Muscle of back (tissue), 11 donors: ENCODE results near the gene ALB. TPM values are rescaled to one million over a fixed set of nuclear protein-coding genes. Genes with fewer than 3 reads are reported as not detected.

Experiments used
- DNase-seq, 3 donors: peaks; one replicate each; pipeline versions ENCODE4 v3.0.0 to v3.0.0-alpha.2; 2013
- polyA plus RNA-seq, 10 donors: library from polyadenylated mRNA; unstranded; fragments of 120-200 nt; gene quantifications; one replicate each; pipeline ENCODE4 v1.2.1, GENCODE V29; 2013; ENCODE audit not compliant: insufficient read length in 10 of 10

ALB gene
- polyA plus RNA-seq, 10 donors: 0.37 to 112 (median 0.87) TPM; not detected in 1

DNA sequence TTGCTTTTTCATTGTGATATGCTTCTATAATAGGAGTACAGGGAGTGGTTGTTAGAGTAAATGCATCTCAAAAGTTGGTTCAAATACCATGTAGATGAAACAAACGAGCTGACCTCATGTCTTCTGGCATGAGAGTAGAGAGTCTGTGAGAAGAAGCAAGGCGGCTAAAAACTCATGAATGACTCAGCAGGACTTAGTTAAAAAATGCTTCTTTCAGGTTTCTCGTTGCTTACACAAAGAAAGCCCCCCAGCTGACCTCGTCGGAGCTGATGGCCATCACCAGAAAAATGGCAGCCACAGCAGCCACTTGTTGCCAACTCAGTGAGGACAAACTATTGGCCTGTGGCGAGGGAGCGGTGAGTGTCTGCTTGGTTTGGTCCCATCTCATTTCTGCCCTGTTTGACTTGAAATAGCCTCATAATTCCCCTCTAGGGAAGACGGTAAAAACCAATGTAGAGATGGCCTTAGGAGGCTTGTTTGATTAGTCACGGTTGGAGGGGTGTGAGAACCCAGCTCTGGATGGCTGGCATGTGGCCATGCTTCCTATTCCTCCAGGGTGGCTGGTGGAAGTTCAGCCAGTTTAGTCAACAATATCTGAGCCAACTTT is 46.4 kb downstream of the ALB start:
- DNase-seq: peak in 2 of 3 donors; percentile 17 to 77

DNA sequence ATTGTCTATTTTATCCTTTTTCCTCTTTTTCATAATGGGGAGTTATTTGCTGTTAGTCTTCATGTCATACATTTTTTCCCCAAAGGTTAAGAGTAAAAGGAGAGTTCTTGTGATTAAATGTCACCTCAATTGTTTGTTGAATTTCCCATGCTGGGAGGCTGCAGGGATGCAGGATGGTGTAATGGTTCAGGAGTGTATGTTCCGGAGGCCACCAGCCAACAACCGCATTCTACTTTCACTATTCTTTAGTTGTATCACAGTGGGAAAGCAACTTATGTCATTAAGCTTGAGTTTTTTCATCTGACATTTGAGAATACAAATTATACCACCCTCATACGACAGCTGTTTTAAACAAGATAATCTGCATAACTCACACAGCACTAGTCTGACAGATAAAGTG is 47.3 kb downstream of the ALB start:
- peak in 2 of 3 donors; percentile 15 to 21 for DNase-seq

DNA sequence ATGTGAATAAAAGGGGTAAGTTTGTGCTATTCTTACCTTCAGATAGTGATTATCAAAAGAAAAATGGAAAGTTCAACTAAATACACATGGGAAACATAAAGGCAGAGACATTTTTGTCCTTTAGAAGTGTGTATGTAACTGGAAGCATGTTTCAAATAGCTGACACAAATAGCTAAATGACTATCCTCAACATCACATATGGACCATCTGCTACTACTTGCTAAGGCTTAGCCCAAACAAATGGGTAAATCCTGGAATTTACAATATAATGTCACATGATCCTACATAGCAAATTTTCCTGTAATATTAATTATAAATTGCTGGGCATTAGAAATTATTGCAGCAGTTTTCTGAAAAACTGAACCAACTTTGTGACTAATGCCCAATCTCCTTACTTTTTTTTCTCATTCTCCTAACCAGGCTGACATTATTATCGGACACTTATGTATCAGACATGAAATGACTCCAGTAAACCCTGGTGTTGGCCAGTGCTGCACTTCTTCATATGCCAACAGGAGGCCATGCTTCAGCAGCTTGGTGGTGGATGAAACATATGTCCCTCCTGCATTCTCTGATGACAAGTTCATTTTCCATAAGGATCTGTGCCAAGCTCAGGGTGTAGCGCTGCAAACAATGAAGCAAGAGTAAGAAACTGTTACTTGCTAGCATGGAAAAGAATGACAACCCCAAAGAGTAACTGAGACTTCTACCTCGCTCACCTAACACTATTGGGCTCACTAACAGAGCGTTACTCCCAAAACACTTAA is 48.1 kb downstream of the ALB start:
- peak in 2 of 3 donors; percentile 12 to 15 for DNase-seq

DNA sequence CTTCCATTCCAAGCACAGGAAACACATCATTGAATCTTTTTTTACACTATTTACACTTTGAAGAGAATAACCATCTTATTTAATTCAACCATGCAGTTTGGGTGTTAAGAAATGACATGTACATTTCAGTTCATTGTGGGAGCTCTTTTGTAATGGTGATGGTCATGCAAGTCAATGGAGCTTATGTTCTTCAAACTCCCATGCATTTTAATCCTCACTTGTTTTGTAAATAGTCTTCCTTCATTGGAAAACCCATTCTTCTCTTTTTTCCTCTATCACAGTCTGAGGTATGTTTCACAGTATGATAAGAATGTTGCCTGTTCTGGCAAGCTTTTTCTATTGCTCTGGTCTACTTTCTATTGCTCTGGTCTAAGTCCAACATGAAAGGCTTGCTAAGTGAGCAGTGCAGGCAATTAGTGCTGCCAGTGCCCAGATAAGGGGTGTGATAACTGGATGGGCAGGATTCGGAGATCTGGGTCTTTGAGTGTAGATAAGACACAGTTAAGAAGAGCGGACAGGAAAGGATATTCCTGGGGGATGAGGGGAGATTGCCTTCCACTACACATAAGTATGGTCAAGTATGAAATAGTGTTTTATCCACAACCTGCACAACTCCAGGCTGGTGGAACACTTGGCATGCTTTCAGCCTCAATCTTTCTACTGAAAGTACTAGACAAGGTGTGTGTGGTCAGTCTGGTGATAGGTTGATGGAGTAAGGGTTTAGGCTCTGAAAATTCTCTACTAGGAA is 49.0 kb downstream of the ALB start:
- DNase-seq: no peak

DNA sequence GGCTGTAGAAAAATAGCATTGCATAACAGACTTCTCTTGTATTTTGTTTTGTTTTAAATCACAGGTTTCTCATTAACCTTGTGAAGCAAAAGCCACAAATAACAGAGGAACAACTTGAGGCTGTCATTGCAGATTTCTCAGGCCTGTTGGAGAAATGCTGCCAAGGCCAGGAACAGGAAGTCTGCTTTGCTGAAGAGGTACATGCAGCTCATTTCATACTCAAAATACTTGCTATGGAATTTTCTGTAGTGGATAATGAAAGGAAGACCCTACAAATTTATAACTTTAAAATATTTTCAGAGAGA is 49.6 kb downstream of the ALB start:
- no peak for DNase-seq

DNA sequence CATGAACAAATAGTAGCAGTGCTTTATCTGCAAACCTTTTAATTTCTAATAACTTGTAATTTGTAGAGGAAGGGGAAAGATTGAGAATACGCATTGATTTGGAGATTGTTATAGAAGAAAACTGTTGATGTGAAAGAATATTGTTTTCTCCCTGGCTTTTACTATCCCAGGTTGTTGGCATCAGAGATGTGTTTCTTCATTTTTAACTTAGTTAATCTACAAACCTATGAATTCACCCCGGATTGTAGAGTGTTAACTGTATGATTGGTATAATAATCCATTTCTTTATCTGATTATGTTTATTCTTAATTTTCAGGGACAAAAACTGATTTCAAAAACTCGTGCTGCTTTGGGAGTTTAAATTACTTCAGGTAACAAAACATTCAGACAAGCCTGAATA is 50.8 kb downstream of the ALB start:
- DNase-seq: no peak

DNA sequence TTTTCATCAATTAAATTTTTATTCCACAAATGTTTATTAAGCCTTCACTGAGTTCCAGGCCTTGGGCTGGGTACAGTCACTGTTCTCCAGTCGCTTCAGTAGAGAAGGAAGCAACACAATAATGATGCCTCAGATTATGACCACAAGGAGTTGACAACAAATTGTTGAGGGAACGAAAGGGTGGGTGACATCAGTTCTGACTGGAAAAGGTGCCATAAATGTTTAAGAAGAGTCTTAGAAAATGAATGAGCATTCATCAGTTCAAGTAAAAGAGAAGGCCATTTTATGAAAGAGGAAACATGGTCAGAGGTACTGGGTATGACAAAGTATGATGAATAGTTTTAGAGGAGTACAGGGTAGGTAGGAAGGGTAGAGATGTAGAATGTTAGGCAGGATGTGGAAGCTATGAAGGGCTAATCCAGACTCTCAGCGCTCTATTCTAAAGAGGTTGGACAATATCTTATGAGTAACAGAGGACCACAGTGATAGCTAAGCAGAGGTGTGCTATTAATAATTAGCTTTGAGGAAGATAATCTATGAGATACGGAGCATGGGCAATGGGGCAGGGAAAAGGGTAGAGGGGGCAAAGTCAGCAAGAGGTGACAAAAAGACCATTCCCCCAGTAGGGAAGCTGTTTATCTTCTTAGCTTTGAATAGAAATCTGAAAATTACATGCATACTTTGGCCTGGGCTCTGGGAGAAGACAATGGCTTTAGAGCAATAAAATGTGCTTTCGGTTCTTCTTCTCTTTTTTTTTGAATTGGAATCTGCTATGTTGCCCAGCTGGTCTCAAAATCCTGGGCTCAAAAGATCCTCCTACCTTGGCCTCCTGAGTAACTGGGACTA is 52.3 kb downstream of the ALB start:
- DNase-seq: no peak

DNA sequence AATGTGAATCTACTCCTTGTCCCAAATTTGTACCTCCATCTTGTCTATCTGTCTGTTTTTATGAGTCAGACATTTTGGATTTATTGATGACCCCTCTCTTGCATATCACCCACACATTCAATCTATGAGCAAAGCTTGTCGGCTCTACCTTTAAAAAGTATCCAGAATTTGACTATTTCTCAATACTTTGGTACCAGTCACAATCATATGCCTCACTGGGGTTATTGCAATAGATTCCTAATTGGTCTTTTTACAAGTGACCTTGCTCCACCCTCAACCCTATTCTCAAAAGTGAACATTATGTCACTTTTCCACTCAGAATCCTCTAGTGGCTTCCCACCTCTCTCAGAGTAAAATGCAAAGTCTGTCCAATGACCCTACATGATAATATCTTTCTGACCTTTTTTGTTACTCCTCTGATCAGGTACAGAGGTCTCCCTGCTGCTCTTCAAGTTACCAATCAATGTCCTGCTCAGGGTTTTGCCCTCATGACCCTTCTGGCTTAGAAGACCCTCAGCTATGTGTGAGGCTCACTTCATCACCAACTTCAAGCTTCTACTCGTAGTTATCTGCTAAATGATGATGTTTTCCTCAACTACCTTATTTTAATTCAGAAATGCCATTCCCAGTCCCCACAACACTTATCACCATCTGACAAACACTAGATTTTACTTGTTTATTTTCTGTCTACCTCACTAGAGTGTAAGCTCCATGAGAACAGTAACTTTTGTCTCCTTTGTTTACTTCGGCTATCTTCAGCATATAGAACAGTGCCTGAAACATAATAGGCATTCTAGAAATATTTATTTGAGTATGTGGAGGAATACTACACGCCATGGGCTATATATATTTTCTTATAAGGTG is 54.3 kb downstream of the ALB start:
- no peak for DNase-seq

DNA sequence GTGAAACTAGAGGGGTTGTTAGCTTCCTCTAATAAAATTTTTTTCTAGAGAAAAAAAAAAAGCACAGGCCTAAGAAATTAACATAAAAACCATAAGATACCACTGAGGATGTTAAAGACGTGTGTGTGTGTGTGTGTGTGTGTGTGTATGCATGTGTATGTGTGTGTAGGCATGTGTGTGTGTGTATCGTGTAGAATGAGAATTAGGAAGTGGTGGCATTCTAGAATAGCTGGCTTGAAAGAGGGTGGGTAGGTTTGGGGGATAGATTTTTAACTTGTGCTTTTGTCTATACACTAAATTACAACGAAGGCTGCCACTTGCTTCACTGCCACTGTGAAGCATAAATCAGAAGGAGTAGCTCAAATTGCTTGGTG is 54.9 kb downstream of the ALB start:
- no peak for DNase-seq

DNA sequence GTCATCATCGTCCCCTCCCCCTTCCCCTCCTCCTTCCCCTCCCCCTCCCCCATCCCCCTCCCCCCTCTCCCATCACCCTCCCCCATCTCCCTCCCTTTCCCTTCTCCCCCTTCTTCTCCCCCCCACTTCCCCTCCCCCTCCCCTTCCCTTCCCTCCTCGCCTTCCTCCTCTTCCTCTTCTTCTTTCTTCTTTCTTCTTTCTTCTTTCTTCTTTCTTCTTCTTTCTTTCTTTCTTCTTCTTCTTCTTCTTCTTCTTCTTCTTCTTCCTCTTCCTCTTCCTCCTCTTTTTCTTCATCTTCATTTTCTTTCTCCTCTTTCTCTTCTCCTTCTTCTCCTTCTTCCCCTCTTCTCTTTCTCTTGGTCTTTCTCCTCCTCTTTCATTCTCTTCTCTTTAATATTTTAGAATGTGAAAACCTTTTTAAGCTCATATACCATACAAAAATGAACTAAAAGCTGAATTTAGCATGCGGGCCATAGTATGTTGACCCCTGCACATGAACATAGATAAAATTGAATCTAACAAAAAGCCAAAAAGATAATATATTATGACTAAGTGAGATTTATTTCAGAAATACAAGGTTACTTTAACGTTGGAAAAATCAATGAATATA is 56.9 kb downstream of the ALB start:
- DNase-seq: no peak

DNA sequence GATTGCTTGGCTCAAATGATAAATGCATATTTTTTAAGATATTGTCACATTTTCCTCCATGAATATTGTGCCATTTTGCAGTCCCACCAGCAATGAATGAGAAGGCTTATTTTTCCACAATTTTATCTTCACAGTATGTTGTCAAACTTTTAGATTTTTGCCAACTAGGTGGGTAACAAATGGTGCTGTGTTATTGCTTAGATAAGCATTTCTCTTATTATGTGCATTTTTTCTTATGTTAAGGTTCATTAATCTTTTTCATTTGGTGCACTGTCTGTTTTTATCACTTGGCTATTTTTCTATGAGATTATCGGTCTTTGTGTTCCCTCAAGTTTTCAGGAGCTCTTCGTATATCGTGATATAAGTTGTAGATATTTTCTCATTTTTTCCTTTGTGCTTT is 64.1 kb downstream of the ALB start:
- no peak for DNase-seq

DNA sequence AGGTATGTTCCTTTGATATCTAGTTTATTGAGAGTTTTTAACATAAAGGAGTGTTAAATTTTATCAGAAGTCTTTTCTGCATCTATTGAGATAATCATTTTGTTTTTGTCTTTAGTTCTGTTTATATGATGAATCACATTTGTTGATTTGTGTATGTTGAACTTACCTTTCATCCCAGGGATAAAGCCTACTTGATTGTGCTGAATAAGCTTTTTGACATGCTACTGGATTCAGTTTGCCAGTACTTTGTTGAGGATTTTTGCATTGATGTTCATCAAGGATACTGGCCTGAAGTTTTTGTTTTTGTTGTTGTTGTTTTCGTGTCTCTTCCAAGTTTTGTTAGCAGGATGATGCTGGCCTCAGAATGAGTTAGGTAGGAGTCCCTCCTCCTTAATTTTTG is 66.6 kb downstream of the ALB start:
- DNase-seq: no peak

Other genes with a start within 250 kb of the ALB start
- gene ANKRD17, start 145.5 kb upstream of the ALB start, polyA plus RNA-seq: 10 to 100 TPM; 41.7 to 62.9 (median 48.5) TPM
- gene AFP, start 31.9 kb downstream of the ALB start, polyA plus RNA-seq: 10 to 100 TPM in 1 of 10 donors, 1 to 10 TPM in 1, under 1 TPM in 5, not detected in 3; 0.27 to 20.1 (median 0.45) TPM
- under 1 TPM in 1 of 10 donors, not detected in 9; 0.08 TPM for gene AFM, start 77.5 kb downstream of the ALB start, polyA plus RNA-seq
- gene RASSF6, start 216.1 kb downstream of the ALB start, polyA plus RNA-seq: under 1 TPM in 8 of 10 donors, not detected in 2; 0.04 to 0.49 (median 0.19) TPM